Measurements from ENCODE around the gene CCDC6. TPM values are rescaled to one million over a fixed set of nuclear protein-coding genes. Genes with fewer than 3 reads are reported as not detected.

The CCDC6 gene
- polyA plus RNA-seq, 2 of the 4 experiments (the other 2 are of a cell fraction): 21.4 to 43.5 TPM

DNA sequence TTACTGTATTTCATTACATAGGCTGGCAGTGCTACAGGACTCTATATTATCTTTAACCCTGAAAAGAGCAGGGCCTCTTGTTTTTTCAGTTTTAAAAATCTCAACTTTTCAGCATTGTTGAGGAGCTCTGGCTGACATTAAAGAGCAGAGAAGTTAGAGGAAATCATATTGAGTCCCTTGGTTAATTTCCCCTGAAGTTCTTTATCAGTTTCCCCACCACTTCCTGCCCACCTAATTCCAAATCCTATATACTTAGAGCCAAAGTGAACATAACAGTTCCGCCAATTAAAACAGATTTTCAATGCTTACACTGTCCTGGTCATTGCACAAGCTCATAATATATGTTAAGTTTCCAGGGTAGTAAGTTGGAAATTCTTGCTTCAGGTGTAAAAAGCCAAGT is 87.1 kb downstream of the CCDC6 start:
- no peak for DNase-seq (ENCODE audit: low read depth in 1 of 2, low spot score in 1 of 2)
- peaks cover 3% of the 10 kb centered on the region; the same call in 2 of the 3 replicates for H3K9me3 ChIP-seq
- no peak for ATAC-seq
- H3K27ac ChIP-seq: no peak overlapping the region
- no peaks in the 10 kb centered on the region for H3K4me1 ChIP-seq
- H3K4me3 ChIP-seq: no peak overlapping the region
- ChIA-PET CTCF (interaction anchor here (3.5 kb wide), 1 partner anchor 12 kb away, joined by 18 read pairs; no protein-coding TSS in a partner anchor), POLR2A (no interaction called here)
- 97% methylated on average over 1 of the region's 1 CpG for WGBS (ENCODE audit: missing lambda C conversion rate)
- no peak overlapping the region for H3K4me2 ChIP-seq
- TF ChIP-seq NFE2L2 (conservative IDR thresholded peaks at IDR 0.05; ENCODE audit: low read length): no peak
- no peak for TF ChIP-seq POLR2A (IDR thresholded peaks at IDR 0.05; ENCODE audit: low read length)
- no peak for TF ChIP-seq CHD4 (IDR thresholded peaks at IDR 0.05; ENCODE audit: borderline replicate concordance)
- TF ChIP-seq, protein P1, sequence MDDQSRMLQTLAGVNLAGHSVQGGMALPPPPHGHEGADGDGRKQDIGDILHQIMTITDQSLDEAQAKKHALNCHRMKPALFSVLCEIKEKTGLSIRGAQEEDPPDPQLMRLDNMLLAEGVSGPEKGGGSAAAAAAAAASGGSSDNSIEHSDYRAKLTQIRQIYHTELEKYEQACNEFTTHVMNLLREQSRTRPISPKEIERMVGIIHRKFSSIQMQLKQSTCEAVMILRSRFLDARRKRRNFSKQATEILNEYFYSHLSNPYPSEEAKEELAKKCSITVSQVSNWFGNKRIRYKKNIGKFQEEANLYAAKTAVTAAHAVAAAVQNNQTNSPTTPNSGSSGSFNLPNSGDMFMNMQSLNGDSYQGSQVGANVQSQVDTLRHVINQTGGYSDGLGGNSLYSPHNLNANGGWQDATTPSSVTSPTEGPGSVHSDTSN (IDR thresholded peaks at IDR 0.05): no peak
- no peak for TF ChIP-seq ZFP36 (IDR thresholded peaks at IDR 0.05; ENCODE audit: borderline replicate concordance, partially characterized antibody)
- TF ChIP-seq RCOR1 (IDR thresholded peaks at IDR 0.05; ENCODE audit: low read depth, low read length): no peak
- TF ChIP-seq, protein P2, sequence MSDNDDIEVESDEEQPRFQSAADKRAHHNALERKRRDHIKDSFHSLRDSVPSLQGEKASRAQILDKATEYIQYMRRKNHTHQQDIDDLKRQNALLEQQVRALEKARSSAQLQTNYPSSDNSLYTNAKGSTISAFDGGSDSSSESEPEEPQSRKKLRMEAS (IDR thresholded peaks at IDR 0.05): no peak
- no peak for TF ChIP-seq PHF8 (IDR thresholded peaks at IDR 0.05; ENCODE audit: borderline replicate concordance, low read depth)
- no peak for TF ChIP-seq TP53 (CRISPR knock-in tag; IDR thresholded peaks at IDR 0.05)
- TF ChIP-seq KDM1A (IDR thresholded peaks at IDR 0.05; ENCODE audit: low read depth): no peak
- no peak for TF ChIP-seq FOSB (CRISPR knock-in tag; IDR thresholded peaks at IDR 0.05)
- no peak for TF ChIP-seq CBX8 (IDR thresholded peaks at IDR 0.05)
- TF ChIP-seq, protein P3, sequence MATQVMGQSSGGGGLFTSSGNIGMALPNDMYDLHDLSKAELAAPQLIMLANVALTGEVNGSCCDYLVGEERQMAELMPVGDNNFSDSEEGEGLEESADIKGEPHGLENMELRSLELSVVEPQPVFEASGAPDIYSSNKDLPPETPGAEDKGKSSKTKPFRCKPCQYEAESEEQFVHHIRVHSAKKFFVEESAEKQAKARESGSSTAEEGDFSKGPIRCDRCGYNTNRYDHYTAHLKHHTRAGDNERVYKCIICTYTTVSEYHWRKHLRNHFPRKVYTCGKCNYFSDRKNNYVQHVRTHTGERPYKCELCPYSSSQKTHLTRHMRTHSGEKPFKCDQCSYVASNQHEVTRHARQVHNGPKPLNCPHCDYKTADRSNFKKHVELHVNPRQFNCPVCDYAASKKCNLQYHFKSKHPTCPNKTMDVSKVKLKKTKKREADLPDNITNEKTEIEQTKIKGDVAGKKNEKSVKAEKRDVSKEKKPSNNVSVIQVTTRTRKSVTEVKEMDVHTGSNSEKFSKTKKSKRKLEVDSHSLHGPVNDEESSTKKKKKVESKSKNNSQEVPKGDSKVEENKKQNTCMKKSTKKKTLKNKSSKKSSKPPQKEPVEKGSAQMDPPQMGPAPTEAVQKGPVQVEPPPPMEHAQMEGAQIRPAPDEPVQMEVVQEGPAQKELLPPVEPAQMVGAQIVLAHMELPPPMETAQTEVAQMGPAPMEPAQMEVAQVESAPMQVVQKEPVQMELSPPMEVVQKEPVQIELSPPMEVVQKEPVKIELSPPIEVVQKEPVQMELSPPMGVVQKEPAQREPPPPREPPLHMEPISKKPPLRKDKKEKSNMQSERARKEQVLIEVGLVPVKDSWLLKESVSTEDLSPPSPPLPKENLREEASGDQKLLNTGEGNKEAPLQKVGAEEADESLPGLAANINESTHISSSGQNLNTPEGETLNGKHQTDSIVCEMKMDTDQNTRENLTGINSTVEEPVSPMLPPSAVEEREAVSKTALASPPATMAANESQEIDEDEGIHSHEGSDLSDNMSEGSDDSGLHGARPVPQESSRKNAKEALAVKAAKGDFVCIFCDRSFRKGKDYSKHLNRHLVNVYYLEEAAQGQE (IDR thresholded peaks at IDR 0.05): no peak
- no peak for TF ChIP-seq NPAS2 (CRISPR knock-in tag; IDR thresholded peaks at IDR 0.05; ENCODE audit: borderline replicate concordance)
- TF ChIP-seq ZNF302 (CRISPR knock-in tag; IDR thresholded peaks at IDR 0.05): no peak
- TF ChIP-seq, protein P4, sequence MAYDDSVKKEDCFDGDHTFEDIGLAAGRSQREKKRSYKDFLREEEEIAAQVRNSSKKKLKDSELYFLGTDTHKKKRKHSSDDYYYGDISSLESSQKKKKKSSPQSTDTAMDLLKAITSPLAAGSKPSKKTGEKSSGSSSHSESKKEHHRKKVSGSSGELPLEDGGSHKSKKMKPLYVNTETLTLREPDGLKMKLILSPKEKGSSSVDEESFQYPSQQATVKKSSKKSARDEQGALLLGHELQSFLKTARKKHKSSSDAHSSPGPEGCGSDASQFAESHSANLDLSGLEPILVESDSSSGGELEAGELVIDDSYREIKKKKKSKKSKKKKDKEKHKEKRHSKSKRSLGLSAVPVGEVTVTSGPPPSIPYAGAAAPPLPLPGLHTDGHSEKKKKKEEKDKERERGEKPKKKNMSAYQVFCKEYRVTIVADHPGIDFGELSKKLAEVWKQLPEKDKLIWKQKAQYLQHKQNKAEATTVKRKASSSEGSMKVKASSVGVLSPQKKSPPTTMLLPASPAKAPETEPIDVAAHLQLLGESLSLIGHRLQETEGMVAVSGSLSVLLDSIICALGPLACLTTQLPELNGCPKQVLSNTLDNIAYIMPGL (CRISPR knock-in tag; IDR thresholded peaks at IDR 0.05; ENCODE audit: borderline replicate concordance): no peak
- no peak for TF ChIP-seq MYC (IDR thresholded peaks at IDR 0.05; ENCODE audit: borderline replicate concordance, low read length)
- no peak for FAIRE-seq

DNA sequence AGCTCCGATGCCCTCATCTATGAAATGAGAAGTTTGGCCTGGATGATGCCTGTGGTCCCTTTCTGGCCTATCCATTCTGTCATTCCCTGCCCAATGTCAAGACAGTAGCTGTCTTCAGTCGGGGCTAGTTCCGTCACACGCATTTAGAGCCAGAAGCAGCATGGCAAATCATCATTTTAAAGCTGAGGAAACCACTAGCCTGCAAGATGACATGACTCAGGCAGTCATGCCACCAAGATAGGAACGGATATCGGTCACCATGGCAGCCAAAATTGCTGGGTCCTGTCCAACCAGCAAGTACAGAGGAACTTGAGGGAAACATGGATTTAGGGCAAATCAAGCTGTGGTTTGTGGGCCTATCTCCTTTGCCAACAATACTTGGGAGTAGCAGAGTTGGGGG is 88.6 kb downstream of the CCDC6 start:
- Histone ChIP-seq H3K4me1 (no peaks in the 10 kb centered on the region), H3K27ac (no peak overlapping the region), H3K9me3 (no peaks in the 10 kb centered on the region), H3K4me2 (no peak overlapping the region), H3K4me3 (no peak overlapping the region)
- WGBS (ENCODE audit: missing lambda C conversion rate): 97% methylated on average over 6 of the region's 6 CpGs
- no peak for ATAC-seq
- ChIA-PET POLR2A (no interaction called here), CTCF (interaction anchor here (0.8 to 3.5 kb wide), 2 partner anchors 13 to 191 kb away, joined by 3 to 18 read pairs; no protein-coding TSS in a partner anchor)
- DNase-seq (ENCODE audit: low read depth in 1 of 2, low spot score in 1 of 2): no peak
- no peak for FAIRE-seq
- TF ChIP-seq, protein P5, sequence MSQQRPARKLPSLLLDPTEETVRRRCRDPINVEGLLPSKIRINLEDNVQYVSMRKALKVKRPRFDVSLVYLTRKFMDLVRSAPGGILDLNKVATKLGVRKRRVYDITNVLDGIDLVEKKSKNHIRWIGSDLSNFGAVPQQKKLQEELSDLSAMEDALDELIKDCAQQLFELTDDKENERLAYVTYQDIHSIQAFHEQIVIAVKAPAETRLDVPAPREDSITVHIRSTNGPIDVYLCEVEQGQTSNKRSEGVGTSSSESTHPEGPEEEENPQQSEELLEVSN (IDR thresholded peaks at IDR 0.05; ENCODE audit: borderline replicate concordance, low read depth): no peak
- no peak for TF ChIP-seq JUNB (IDR thresholded peaks at IDR 0.05)
- TF ChIP-seq MAFK (IDR thresholded peaks at IDR 0.05; ENCODE audit: partially characterized antibody): no peak
- no peak for TF ChIP-seq CHD2 (IDR thresholded peaks at IDR 0.05; ENCODE audit: low read length, partially characterized antibody)
- TF ChIP-seq CBX8 (IDR thresholded peaks at IDR 0.05): no peak
- TF ChIP-seq CEBPB (IDR thresholded peaks at IDR 0.05): no peak
- TF ChIP-seq ZC3H11A (IDR thresholded peaks at IDR 0.05): no peak
- TF ChIP-seq FOSB (CRISPR knock-in tag; IDR thresholded peaks at IDR 0.05): no peak
- no peak for TF ChIP-seq FOXS1 (CRISPR knock-in tag; IDR thresholded peaks at IDR 0.05)
- no peak for TF ChIP-seq EHMT2 (IDR thresholded peaks at IDR 0.05; ENCODE audit: low read depth)
- no peak for TF ChIP-seq CBX2 (IDR thresholded peaks at IDR 0.05; ENCODE audit: borderline replicate concordance, low read depth)
- no peak for TF ChIP-seq HOXB13 (CRISPR knock-in tag; IDR thresholded peaks at IDR 0.05; ENCODE audit: low read depth)
- no peak for TF ChIP-seq GATA3 (IDR thresholded peaks at IDR 0.05; ENCODE audit: borderline replicate concordance)

Measured in A549 (cell line).